ENCODE measurements around the gene ABCA9. TPM values are rescaled to one million over a fixed set of nuclear protein-coding genes. Genes with fewer than 3 reads are reported as not detected.

Gene ABCA9, protein sequence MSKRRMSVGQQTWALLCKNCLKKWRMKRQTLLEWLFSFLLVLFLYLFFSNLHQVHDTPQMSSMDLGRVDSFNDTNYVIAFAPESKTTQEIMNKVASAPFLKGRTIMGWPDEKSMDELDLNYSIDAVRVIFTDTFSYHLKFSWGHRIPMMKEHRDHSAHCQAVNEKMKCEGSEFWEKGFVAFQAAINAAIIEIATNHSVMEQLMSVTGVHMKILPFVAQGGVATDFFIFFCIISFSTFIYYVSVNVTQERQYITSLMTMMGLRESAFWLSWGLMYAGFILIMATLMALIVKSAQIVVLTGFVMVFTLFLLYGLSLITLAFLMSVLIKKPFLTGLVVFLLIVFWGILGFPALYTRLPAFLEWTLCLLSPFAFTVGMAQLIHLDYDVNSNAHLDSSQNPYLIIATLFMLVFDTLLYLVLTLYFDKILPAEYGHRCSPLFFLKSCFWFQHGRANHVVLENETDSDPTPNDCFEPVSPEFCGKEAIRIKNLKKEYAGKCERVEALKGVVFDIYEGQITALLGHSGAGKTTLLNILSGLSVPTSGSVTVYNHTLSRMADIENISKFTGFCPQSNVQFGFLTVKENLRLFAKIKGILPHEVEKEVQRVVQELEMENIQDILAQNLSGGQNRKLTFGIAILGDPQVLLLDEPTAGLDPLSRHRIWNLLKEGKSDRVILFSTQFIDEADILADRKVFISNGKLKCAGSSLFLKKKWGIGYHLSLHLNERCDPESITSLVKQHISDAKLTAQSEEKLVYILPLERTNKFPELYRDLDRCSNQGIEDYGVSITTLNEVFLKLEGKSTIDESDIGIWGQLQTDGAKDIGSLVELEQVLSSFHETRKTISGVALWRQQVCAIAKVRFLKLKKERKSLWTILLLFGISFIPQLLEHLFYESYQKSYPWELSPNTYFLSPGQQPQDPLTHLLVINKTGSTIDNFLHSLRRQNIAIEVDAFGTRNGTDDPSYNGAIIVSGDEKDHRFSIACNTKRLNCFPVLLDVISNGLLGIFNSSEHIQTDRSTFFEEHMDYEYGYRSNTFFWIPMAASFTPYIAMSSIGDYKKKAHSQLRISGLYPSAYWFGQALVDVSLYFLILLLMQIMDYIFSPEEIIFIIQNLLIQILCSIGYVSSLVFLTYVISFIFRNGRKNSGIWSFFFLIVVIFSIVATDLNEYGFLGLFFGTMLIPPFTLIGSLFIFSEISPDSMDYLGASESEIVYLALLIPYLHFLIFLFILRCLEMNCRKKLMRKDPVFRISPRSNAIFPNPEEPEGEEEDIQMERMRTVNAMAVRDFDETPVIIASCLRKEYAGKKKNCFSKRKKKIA (N-terminal part only)
- 0.01 to 0.28 TPM (median 0.17 TPM) in 3 replicates for polyA plus RNA-seq
- 0.37 TPM for polyA plus RNA-seq (2011; ENCODE audit: low read depth)
- polyA plus RNA-seq (2011; cell fraction: cytosol; rRNA removed) = 0.04 and 0.06 TPM in 2 replicates
- polyA plus RNA-seq (2011; cell fraction: nucleus; rRNA removed) = 1.2 and 1.7 TPM in 2 replicates
- polyA plus RNA-seq (2012; ENCODE audit: low replicate concordance) = 0.34 TPM in 1 of 2 replicates, not detected in the other
- 0.89 to 0.99 TPM in 2 of 3 replicates, not detected in the other for polyA minus RNA-seq
- polyA minus RNA-seq (2011; cell fraction: cytosol; rRNA and poly(A)+ RNA removed) = not detected
- polyA minus RNA-seq (2011; cell fraction: nucleus; rRNA and poly(A)+ RNA removed) = 1.1 and 6.4 TPM in 2 replicates

DNA sequence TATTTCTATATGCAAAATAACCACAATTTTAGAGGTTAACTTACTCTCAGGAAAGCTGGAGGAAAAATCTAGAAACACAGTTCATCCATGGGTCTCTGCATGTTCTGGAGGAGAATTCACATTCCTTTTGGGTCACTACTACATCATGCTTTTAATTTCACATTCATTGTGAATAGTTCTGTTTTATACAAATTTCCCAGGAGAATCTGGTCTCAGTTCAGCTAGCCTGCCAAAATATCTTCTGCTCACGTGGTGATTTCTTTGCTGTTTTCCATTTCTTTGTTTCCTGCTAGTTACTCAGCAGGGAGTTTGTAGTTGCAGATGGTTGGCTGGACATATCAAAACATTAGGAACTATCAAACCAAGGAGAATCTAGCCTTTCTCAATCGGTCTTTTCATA is at the start of gene ABCA9:
Gene ABCA9 (minus strand): TSS at position 106 of the 400 bp plus-strand sequence. CDS start 9,801 bp downstream, outside the sequence.
- Histone ChIP-seq H3K4me2 (ENCODE audit: control insufficient read depth, extremely low read depth, insufficient read depth, low read depth, low read length) (no peak within 1 kb of the TSS), H3K79me2 (ENCODE audit: control insufficient read depth, insufficient read depth, low read length) (no peaks in the 10 kb centered on the region), H3K27me3 (ENCODE audit: control insufficient read depth, extremely low read depth, insufficient read depth, low read length) (no peaks in the 10 kb centered on the region), H3K9me3 (ENCODE audit: control insufficient read depth, low read depth, low read length) (no peaks in the 10 kb centered on the region), H3K36me3 (ENCODE audit: control insufficient read depth in 2 of 2, extremely low read depth in 1 of 2, insufficient read depth in 2 of 2, low read length in 2 of 2) (no peaks in the 10 kb centered on the region), H3K4me3 (ENCODE audit: control insufficient read depth in 2 of 3, extremely low read depth in 1 of 3, insufficient read depth in 2 of 3, low read depth in 1 of 3, low read length in 3 of 3) (no peak within 1 kb of the TSS), H3K27ac (ENCODE audit: control insufficient read depth, insufficient read depth, low read length) (no peak within 1 kb of the TSS), H3K9me1 (ENCODE audit: control insufficient read depth, extremely low read depth, insufficient read depth, low read length) (no peaks in the 10 kb centered on the region), H3K4me1 (ENCODE audit: control insufficient read depth, extremely low read depth, insufficient read depth, low read length) (no peaks in the 10 kb centered on the region), H3K9ac (ENCODE audit: control insufficient read depth, extremely low read depth, insufficient read depth, low read length) (no peak within 1 kb of the TSS), H2AFZ (ENCODE audit: control insufficient read depth, low read length) (no peak within 1 kb of the TSS), H4K20me1 (ENCODE audit: control insufficient read depth, extremely low read depth, insufficient read depth, low read length) (no peaks in the 10 kb centered on the region)
- no peak for FAIRE-seq
- no peak for DNase-seq (ENCODE audit: low read depth, low spot score)
- dilution Hi-C loops (cut with MboI; ENCODE audit: extremely low pct_ligation_motif_present, low sequenced_read_pairs) = no loop called here
- TF ChIP-seq, protein P1, sequence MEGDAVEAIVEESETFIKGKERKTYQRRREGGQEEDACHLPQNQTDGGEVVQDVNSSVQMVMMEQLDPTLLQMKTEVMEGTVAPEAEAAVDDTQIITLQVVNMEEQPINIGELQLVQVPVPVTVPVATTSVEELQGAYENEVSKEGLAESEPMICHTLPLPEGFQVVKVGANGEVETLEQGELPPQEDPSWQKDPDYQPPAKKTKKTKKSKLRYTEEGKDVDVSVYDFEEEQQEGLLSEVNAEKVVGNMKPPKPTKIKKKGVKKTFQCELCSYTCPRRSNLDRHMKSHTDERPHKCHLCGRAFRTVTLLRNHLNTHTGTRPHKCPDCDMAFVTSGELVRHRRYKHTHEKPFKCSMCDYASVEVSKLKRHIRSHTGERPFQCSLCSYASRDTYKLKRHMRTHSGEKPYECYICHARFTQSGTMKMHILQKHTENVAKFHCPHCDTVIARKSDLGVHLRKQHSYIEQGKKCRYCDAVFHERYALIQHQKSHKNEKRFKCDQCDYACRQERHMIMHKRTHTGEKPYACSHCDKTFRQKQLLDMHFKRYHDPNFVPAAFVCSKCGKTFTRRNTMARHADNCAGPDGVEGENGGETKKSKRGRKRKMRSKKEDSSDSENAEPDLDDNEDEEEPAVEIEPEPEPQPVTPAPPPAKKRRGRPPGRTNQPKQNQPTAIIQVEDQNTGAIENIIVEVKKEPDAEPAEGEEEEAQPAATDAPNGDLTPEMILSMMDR (optimal IDR thresholded peaks at IDR 0.05 in 1 of 3, IDR thresholded peaks at IDR 0.05 in 1 of 3, conservative IDR thresholded peaks at IDR 0.05 in 1 of 3; ENCODE audit: extremely low read depth in 1 of 3, insufficient read depth in 2 of 3, low read length in 3 of 3) = no peak
- TF ChIP-seq EZH2 (IDR thresholded peaks at IDR 0.05; ENCODE audit: low read length) = no peak

Measured in keratinocyte (primary cell).